Endodermal cell (in vitro differentiated cells): ENCODE results near the gene ALDH1L1. TPM values are rescaled to one million over a fixed set of nuclear protein-coding genes. Genes with fewer than 3 reads are reported as not detected.

Experiments used
- DNase-seq: peaks from one replicate; pipeline ENCODE4 v3.0.0-alpha.2; 2017
- H3K27ac ChIP-seq: 2 replicates; pipeline ENCODE4 v1.5.1; 2013; ENCODE audit warnings: mild to moderate bottlenecking, low read depth, low read length, moderate library complexity
- H3K27me3 ChIP-seq: 2 replicates; pipeline ENCODE4 v1.6.1; 2013; ENCODE audit warnings: mild to moderate bottlenecking, low read length, moderate library complexity; ENCODE audit not compliant: insufficient read depth, control insufficient read depth, poor library complexity, severe bottlenecking
- H3K36me3 ChIP-seq: 2 replicates; pipeline ENCODE4 v1.7.0; 2013; ENCODE audit warnings: mild to moderate bottlenecking, low read length, moderate library complexity; ENCODE audit not compliant: control insufficient read depth, insufficient read depth
- H3K4me1 ChIP-seq: one replicate; pipeline ENCODE4 v1.7.0; 2013; ENCODE audit warnings: low read length; ENCODE audit not compliant: control insufficient read depth, insufficient read depth
- H3K4me3 ChIP-seq: 2 replicates; pipeline ENCODE4 v1.5.1; 2013; ENCODE audit warnings: mild to moderate bottlenecking, low read length, moderate library complexity
- H3K9ac ChIP-seq: 2 replicates; pipeline ENCODE4 v1.6.1; 2013; ENCODE audit warnings: mild to moderate bottlenecking, low read length, moderate library complexity; ENCODE audit not compliant: poor library complexity, severe bottlenecking; ENCODE audit errors: extremely low read depth
- H3K9me3 ChIP-seq: 2 replicates; pipeline ENCODE4 v1.6.1; 2013; ENCODE audit warnings: mild to moderate bottlenecking, low read length, moderate library complexity; ENCODE audit not compliant: control insufficient read depth
- H3K27ac Mint-ChIP-seq: 2 replicates; pipeline ENCODE4 v1.8.0; 2020; ENCODE audit warnings: mixed read lengths
- H3K27me3 Mint-ChIP-seq: 2 replicates; pipeline ENCODE4 v1.8.0; 2021; ENCODE audit warnings: mild to moderate bottlenecking, mixed read lengths; ENCODE audit not compliant: insufficient read depth
- H3K36me3 Mint-ChIP-seq: 2 replicates; pipeline ENCODE4 v1.8.0; 2020; ENCODE audit warnings: low read depth, mixed read lengths
- H3K4me1 Mint-ChIP-seq: 2 replicates; pipeline ENCODE4 v1.8.0; 2020; ENCODE audit warnings: mixed read lengths
- H3K4me3 Mint-ChIP-seq: 2 replicates; pipeline ENCODE4 v1.8.0; 2020; ENCODE audit warnings: mild to moderate bottlenecking, moderate library complexity, mixed read lengths
- H3K9me3 Mint-ChIP-seq: 2 replicates; pipeline ENCODE4 v1.8.0; 2020; ENCODE audit warnings: mild to moderate bottlenecking, mixed read lengths
- WGBS, 2 experiments: methylation state at CpG; one replicate each; pipeline versions ENCODE4 v1.1.5 to v1.1.7; 2013; ENCODE audit warnings: missing lambda C conversion rate in 2 of 2, mixed read lengths in 1 of 2; ENCODE audit not compliant: insufficient coverage in 1 of 2, insufficient read length in 1 of 2; 5-methylcytosine and 5-hydroxymethylcytosine counted together
- total RNA-seq, 2 donors: library from RNA; stranded (reverse); fragmentation: NEBNext Ultra II Directional in 1 of 2; extraction: Animal tissue kit (Norgen Biotek cat#: 25700) in 1 of 2; gene quantifications; 2 replicates in 1 of 2; 3 replicates in 1 of 2; pipeline ENCODE4 v1.2.1, GENCODE V29; 2021
- TF ChIP-seq, protein P1 (sequence below): fragments of 200-600 bp; sonication (generic); conservative IDR thresholded peaks from 2 replicates; pipeline ENCODE4 v1.5.0; 2021; ENCODE audit warnings: antibody characterized with exemption, mild to moderate bottlenecking

Gene ALDH1L1
- total RNA-seq, 2 donors from 2014 or later, result 1.0 to 1.6 TPM

GRCh38 chr3:126208606-126209256 is 28.3 kb upstream of the ALDH1L1 start:
- peaks cover 14% of the 10 kb centered on the region for H3K27me3 ChIP-seq
- Mint-ChIP-seq H3K4me3 (no peak overlapping the region), H3K9me3 (peaks cover 5% of the 10 kb centered on the region), H3K4me1 (peaks cover 3% of the 10 kb centered on the region), H3K27ac (no peak overlapping the region), H3K27me3 (peaks cover 37% of the 10 kb centered on the region), H3K36me3 (no peaks in the 10 kb centered on the region)
- H3K4me3 ChIP-seq, result no peak overlapping the region
- 86 to 90% methylated on average over 11 of the region's 11 CpGs for WGBS, 2 experiments
- H3K9me3 ChIP-seq, result no peaks in the 10 kb centered on the region
- DNase-seq, result no peak
- no peak overlapping the region for H3K9ac ChIP-seq
- no peaks in the 10 kb centered on the region for H3K4me1 ChIP-seq
- TF ChIP-seq, protein P1, sequence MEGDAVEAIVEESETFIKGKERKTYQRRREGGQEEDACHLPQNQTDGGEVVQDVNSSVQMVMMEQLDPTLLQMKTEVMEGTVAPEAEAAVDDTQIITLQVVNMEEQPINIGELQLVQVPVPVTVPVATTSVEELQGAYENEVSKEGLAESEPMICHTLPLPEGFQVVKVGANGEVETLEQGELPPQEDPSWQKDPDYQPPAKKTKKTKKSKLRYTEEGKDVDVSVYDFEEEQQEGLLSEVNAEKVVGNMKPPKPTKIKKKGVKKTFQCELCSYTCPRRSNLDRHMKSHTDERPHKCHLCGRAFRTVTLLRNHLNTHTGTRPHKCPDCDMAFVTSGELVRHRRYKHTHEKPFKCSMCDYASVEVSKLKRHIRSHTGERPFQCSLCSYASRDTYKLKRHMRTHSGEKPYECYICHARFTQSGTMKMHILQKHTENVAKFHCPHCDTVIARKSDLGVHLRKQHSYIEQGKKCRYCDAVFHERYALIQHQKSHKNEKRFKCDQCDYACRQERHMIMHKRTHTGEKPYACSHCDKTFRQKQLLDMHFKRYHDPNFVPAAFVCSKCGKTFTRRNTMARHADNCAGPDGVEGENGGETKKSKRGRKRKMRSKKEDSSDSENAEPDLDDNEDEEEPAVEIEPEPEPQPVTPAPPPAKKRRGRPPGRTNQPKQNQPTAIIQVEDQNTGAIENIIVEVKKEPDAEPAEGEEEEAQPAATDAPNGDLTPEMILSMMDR, result no peak
- H3K27ac ChIP-seq, result no peak overlapping the region
- H3K36me3 ChIP-seq, result no peaks in the 10 kb centered on the region

DNA sequence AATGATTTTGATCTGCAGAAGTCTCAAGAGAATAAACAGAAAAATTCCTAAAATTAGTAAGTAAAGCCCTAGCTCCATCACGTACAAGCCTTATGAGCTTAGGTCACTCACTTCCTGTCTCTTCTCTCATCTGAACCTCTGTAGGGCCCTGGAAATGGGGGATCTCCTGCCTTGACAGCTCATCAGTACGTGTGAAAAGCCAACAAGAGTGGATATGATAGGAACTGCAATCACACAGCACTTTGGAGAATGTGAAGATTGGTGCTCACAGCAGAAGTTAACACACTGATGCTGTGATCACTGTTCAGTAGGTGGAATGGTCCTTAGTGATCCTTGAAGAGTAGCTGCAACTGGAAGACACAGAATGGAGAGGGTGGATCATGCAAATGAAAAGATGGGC is 27.8 kb upstream of the ALDH1L1 start:
- no peak for DNase-seq
- H3K27ac Mint-ChIP-seq, result no peak overlapping the region
- no peaks in the 10 kb centered on the region for H3K9me3 ChIP-seq
- H3K9ac ChIP-seq, result no peak overlapping the region
- peaks cover 32% of the 10 kb centered on the region for H3K27me3 Mint-ChIP-seq
- H3K4me3 ChIP-seq, result no peak overlapping the region
- H3K4me1 ChIP-seq, result no peaks in the 10 kb centered on the region
- H3K27ac ChIP-seq, result no peak overlapping the region
- no peaks in the 10 kb centered on the region for H3K36me3 Mint-ChIP-seq
- WGBS, 2 experiments, result 81 to 100% methylated on average over 1 to 2 of the region's 2 CpGs
- peaks cover 9% of the 10 kb centered on the region for H3K27me3 ChIP-seq
- TF ChIP-seq, protein P1, result no peak
- no peak overlapping the region for H3K4me3 Mint-ChIP-seq
- H3K9me3 Mint-ChIP-seq, result peaks cover 5% of the 10 kb centered on the region
- no peaks in the 10 kb centered on the region for H3K36me3 ChIP-seq
- no peaks in the 10 kb centered on the region for H3K4me1 Mint-ChIP-seq

GRCh38 chr3:126207166-126207565 is 26.8 kb upstream of the ALDH1L1 start:
- no peak overlapping the region for H3K4me3 Mint-ChIP-seq
- peaks cover 26% of the 10 kb centered on the region for H3K27me3 Mint-ChIP-seq
- H3K27ac Mint-ChIP-seq, result no peak overlapping the region
- H3K4me1 ChIP-seq, result no peaks in the 10 kb centered on the region
- no peaks in the 10 kb centered on the region for H3K4me1 Mint-ChIP-seq
- H3K4me3 ChIP-seq, result no peak overlapping the region
- H3K36me3 Mint-ChIP-seq, result no peaks in the 10 kb centered on the region
- H3K27ac ChIP-seq, result no peak overlapping the region
- TF ChIP-seq, protein P1, result no peak
- H3K9me3 Mint-ChIP-seq, result peaks cover 5% of the 10 kb centered on the region
- H3K9ac ChIP-seq, result no peak overlapping the region
- no peaks in the 10 kb centered on the region for H3K9me3 ChIP-seq
- no peak for DNase-seq
- WGBS, 2 experiments, result 93 to 98% methylated on average over 2 to 5 of the region's 5 CpGs
- H3K36me3 ChIP-seq, result no peaks in the 10 kb centered on the region
- peaks cover 4% of the 10 kb centered on the region for H3K27me3 ChIP-seq
